HEK293 (cell line): ENCODE measurements around the gene ACSM2A.

ENCODE experiments used
- CTCF ChIA-PET: fragments of 350-600 bp; formaldehyde crosslinking; extraction: SDS; loops from one replicate; lab custom pipeline; 2021; ENCODE audit warnings: antibody characterized with exemption; lab: Yijun Ruan, JAX
- POLR2A ChIA-PET: fragments of 300-600 bp; formaldehyde crosslinking; extraction: SDS; loops from one replicate; lab custom pipeline; 2020; ENCODE audit warnings: antibody characterized with exemption, inconsistent platforms; lab: Yijun Ruan, JAX
- H3K27ac ChIP-seq: fragments of 200-500 bp; sonication (Bioruptor generic); 2 replicates; pipeline ENCODE4 v1.5.1; 2014; ENCODE audit warnings: low read depth, low read length, control low read depth, inconsistent platforms; ENCODE audit errors: extremely low read depth
- H3K36me3 ChIP-seq, 2 experiments: fragments of 200-500 bp in 1 of 2; sonication (Bioruptor generic) in 1 of 2; 1 replicate in 1 of 2; 2 replicates in 1 of 2; pipeline ENCODE4 v1.5.1; 2014 to 2017; ENCODE audit warnings: inconsistent platforms in 2 of 2, low read length in 2 of 2; ENCODE audit not compliant: control insufficient read depth in 2 of 2, insufficient read depth in 1 of 2
- H3K4me1 ChIP-seq: fragments of 200-500 bp; sonication (Bioruptor generic); 2 replicates; pipeline ENCODE4 v1.5.1; 2014; ENCODE audit warnings: mild to moderate bottlenecking, low read length, inconsistent platforms; ENCODE audit not compliant: control insufficient read depth, insufficient read depth
- H3K4me3 ChIP-seq: 2 replicates; pipeline ENCODE4 v1.5.1; 2011; ENCODE audit warnings: low read depth, mild to moderate bottlenecking, control low read depth, low read length, moderate library complexity
- H3K9me3 ChIP-seq: fragments of 200-500 bp; sonication (Bioruptor generic); 2 replicates; pipeline ENCODE4 v1.5.1; 2014; ENCODE audit warnings: low read depth, low read length, inconsistent platforms; ENCODE audit not compliant: control insufficient read depth, insufficient read depth
- BCL6B ChIP-seq: fragments of 450-650 bp; formaldehyde crosslinking; IDR thresholded peaks from 2 replicates; pipeline ENCODE4 v1.5.1; 2017; ENCODE audit warnings: missing biosample characterization, missing genetic modification characterization
- KLF8 ChIP-seq: fragments of 450-650 bp; formaldehyde crosslinking; IDR thresholded peaks from 2 replicates; pipeline ENCODE4 v1.5.1; 2016; ENCODE audit warnings: missing biosample characterization, missing genetic modification characterization
- RBAK ChIP-seq: fragments of 450-650 bp; formaldehyde crosslinking; IDR thresholded peaks from 2 replicates; pipeline ENCODE4 v1.5.1; 2016; ENCODE audit warnings: missing biosample characterization, missing genetic modification characterization
- SCRT2 ChIP-seq: fragments of 450-650 bp; formaldehyde crosslinking; IDR thresholded peaks from 2 replicates; pipeline ENCODE4 v1.5.1; 2016; ENCODE audit warnings: missing biosample characterization, missing genetic modification characterization
- SP3 ChIP-seq: fragments of 450-650 bp; formaldehyde crosslinking; IDR thresholded peaks from 2 replicates; pipeline ENCODE4 v1.5.1; 2016; ENCODE audit warnings: missing biosample characterization, missing genetic modification characterization
- TSHZ1 ChIP-seq: fragments of 450-650 bp; formaldehyde crosslinking; IDR thresholded peaks from 2 replicates; pipeline ENCODE4 v1.5.1; 2016; ENCODE audit warnings: missing biosample characterization, missing genetic modification characterization, borderline replicate concordance
- ZBTB17 ChIP-seq: fragments of 450-650 bp; formaldehyde crosslinking; IDR thresholded peaks from 2 replicates; pipeline ENCODE4 v1.5.1; 2016; ENCODE audit warnings: missing biosample characterization, missing genetic modification characterization
- ZBTB48 ChIP-seq: fragments of 450-650 bp; formaldehyde crosslinking; IDR thresholded peaks from 2 replicates; pipeline ENCODE4 v1.5.1; 2016; ENCODE audit warnings: missing biosample characterization, missing genetic modification characterization
- ZFP41 ChIP-seq: fragments of 450-650 bp; formaldehyde crosslinking; IDR thresholded peaks from 2 replicates; pipeline ENCODE4 v1.5.1; 2016; ENCODE audit warnings: missing biosample characterization, missing genetic modification characterization, borderline replicate concordance
- ZNF140 ChIP-seq: fragments of 450-650 bp; formaldehyde crosslinking; IDR thresholded peaks from 2 replicates; pipeline ENCODE4 v1.5.1; 2016; ENCODE audit warnings: missing biosample characterization, missing genetic modification characterization
- ZNF174 ChIP-seq: fragments of 450-650 bp; formaldehyde crosslinking; IDR thresholded peaks from 2 replicates; pipeline ENCODE4 v1.5.0; 2017; ENCODE audit warnings: missing biosample characterization, mild to moderate bottlenecking, missing genetic modification characterization
- ZNF2 ChIP-seq: fragments of 450-650 bp; formaldehyde crosslinking; IDR thresholded peaks from 2 replicates; pipeline ENCODE4 v1.5.1; 2016; ENCODE audit warnings: missing biosample characterization, missing genetic modification characterization
- ZNF23 ChIP-seq: fragments of 450-650 bp; formaldehyde crosslinking; IDR thresholded peaks from 2 replicates; pipeline ENCODE4 v1.5.1; 2016; ENCODE audit warnings: missing biosample characterization, missing genetic modification characterization, borderline replicate concordance
- ZNF266 ChIP-seq: fragments of 450-650 bp; formaldehyde crosslinking; IDR thresholded peaks from 2 replicates; pipeline ENCODE4 v1.5.1; 2016; ENCODE audit warnings: missing biosample characterization, missing genetic modification characterization, low read depth
- ZNF426 ChIP-seq: fragments of 450-650 bp; formaldehyde crosslinking; IDR thresholded peaks from 2 replicates; pipeline ENCODE4 v1.5.1; 2017; ENCODE audit warnings: missing biosample characterization, missing genetic modification characterization, mild to moderate bottlenecking, inconsistent platforms, moderate library complexity
- ZNF433 ChIP-seq: fragments of 450-650 bp; formaldehyde crosslinking; IDR thresholded peaks from 2 replicates; pipeline ENCODE4 v1.5.1; 2016; ENCODE audit warnings: missing biosample characterization, missing genetic modification characterization, low read depth
- ZNF510 ChIP-seq: fragments of 450-650 bp; formaldehyde crosslinking; IDR thresholded peaks from 2 replicates; pipeline ENCODE4 v1.5.1; 2018; ENCODE audit warnings: mild to moderate bottlenecking, missing genetic modification characterization, missing biosample characterization; ENCODE audit not compliant: insufficient replicate concordance
- ZNF514 ChIP-seq: fragments of 450-650 bp; formaldehyde crosslinking; IDR thresholded peaks from 2 replicates; pipeline ENCODE4 v1.5.1; 2016; ENCODE audit warnings: missing biosample characterization, missing genetic modification characterization
- ZNF555 ChIP-seq: fragments of 450-650 bp; formaldehyde crosslinking; conservative IDR thresholded peaks from 2 replicates; pipeline ENCODE4 v1.5.1; 2017; ENCODE audit warnings: missing biosample characterization, mild to moderate bottlenecking, missing genetic modification characterization, inconsistent platforms
- ZNF596 ChIP-seq: fragments of 450-650 bp; IDR thresholded peaks from 2 replicates; pipeline ENCODE4 v1.5.0; 2018; ENCODE audit warnings: missing biosample characterization, mild to moderate bottlenecking, missing genetic modification characterization, moderate library complexity
- ZNF621 ChIP-seq: fragments of 450-650 bp; formaldehyde crosslinking; IDR thresholded peaks from 2 replicates; pipeline ENCODE4 v1.5.1; 2017; ENCODE audit warnings: missing biosample characterization, missing genetic modification characterization
- ZNF626 ChIP-seq: fragments of 450-650 bp; sonication (Bioruptor Pico); formaldehyde crosslinking; IDR thresholded peaks from 2 replicates; pipeline ENCODE4 v1.5.1; 2018; ENCODE audit warnings: missing biosample characterization, missing genetic modification characterization, inconsistent platforms
- ZNF639 ChIP-seq: fragments of 450-650 bp; formaldehyde crosslinking; IDR thresholded peaks from 2 replicates; pipeline ENCODE4 v1.5.1; 2016; ENCODE audit warnings: missing biosample characterization, missing genetic modification characterization
- ZNF658 ChIP-seq: fragments of 450-650 bp; formaldehyde crosslinking; IDR thresholded peaks from 2 replicates; pipeline ENCODE4; 2016; ENCODE audit warnings: missing biosample characterization, missing genetic modification characterization
- ZNF76 ChIP-seq: fragments of 450-650 bp; formaldehyde crosslinking; IDR thresholded peaks from 2 replicates; pipeline ENCODE4; 2016; ENCODE audit warnings: low read depth, missing biosample characterization, missing genetic modification characterization, borderline replicate concordance
- ZNF768 ChIP-seq: fragments of 450-650 bp; formaldehyde crosslinking; IDR thresholded peaks from 2 replicates; pipeline ENCODE4 v1.5.1; 2018; ENCODE audit warnings: missing biosample characterization, mild to moderate bottlenecking, missing genetic modification characterization
- ZNF777 ChIP-seq: fragments of 450-650 bp; formaldehyde crosslinking; IDR thresholded peaks from 2 replicates; pipeline ENCODE4 v1.5.1; 2017; ENCODE audit warnings: missing biosample characterization, missing genetic modification characterization, borderline replicate concordance
- ZSCAN18 ChIP-seq: fragments of 450-650 bp; formaldehyde crosslinking; IDR thresholded peaks from 2 replicates; pipeline ENCODE4 v1.5.1; 2016; ENCODE audit warnings: missing biosample characterization, missing genetic modification characterization
- TF ChIP-seq, protein P1 (sequence below): fragments of 450-650 bp; formaldehyde crosslinking; IDR thresholded peaks from 2 replicates; pipeline ENCODE4 v1.5.1; 2016; ENCODE audit warnings: missing biosample characterization, missing genetic modification characterization

Gene ACSM2A

DNA sequence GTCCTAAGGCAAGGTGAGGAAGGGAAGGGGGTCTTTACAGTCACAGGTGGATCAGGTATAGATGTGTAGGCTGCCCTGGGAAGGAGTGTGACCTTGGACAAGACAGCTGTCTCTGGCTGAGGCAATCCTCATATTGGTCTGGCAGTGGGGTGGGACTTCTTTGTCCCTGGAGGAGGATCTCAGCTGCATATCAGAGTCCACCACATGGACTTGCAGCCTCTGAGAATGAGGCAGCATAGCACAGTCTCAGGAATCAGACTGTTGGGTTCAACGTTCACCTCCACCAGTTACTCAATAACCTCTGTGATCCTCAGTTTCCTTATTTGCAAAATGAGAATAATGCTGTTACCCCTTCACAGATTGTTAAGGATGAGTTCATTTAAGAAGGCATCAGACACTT, 33.4 kb downstream of the ACSM2A start:
- Histone ChIP-seq H3K27ac (no peak overlapping the region), H3K9me3 (no peaks in the 10 kb centered on the region), H3K4me3 (no peak overlapping the region), H3K4me1 (no peaks in the 10 kb centered on the region), H3K36me3 (no peaks in the 10 kb centered on the region)
- CTCF ChIA-PET: no interaction called here
- no peak for TF ChIP-seq ZNF514
- no peak for TF ChIP-seq ZBTB17
- no peak for TF ChIP-seq ZNF658 (tag by site-specific recombination)
- no peak for TF ChIP-seq ZNF555 (tag by site-specific recombination)
- TF ChIP-seq ZNF426 (tag by site-specific recombination): no peak
- no peak for TF ChIP-seq ZNF140
- TF ChIP-seq ZNF2 (tag by site-specific recombination): no peak
- TF ChIP-seq, protein P1, sequence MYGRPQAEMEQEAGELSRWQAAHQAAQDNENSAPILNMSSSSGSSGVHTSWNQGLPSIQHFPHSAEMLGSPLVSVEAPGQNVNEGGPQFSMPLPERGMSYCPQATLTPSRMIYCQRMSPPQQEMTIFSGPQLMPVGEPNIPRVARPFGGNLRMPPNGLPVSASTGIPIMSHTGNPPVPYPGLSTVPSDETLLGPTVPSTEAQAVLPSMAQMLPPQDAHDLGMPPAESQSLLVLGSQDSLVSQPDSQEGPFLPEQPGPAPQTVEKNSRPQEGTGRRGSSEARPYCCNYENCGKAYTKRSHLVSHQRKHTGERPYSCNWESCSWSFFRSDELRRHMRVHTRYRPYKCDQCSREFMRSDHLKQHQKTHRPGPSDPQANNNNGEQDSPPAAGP (tag by site-specific recombination): no peak
- TF ChIP-seq ZNF621 (tag by site-specific recombination): no peak
- TF ChIP-seq ZNF510: no peak
- TF ChIP-seq ZSCAN18 (tag by site-specific recombination): no peak
- no peak for TF ChIP-seq ZNF596 (tag by site-specific recombination)
- POLR2A ChIA-PET: no interaction called here

DNA sequence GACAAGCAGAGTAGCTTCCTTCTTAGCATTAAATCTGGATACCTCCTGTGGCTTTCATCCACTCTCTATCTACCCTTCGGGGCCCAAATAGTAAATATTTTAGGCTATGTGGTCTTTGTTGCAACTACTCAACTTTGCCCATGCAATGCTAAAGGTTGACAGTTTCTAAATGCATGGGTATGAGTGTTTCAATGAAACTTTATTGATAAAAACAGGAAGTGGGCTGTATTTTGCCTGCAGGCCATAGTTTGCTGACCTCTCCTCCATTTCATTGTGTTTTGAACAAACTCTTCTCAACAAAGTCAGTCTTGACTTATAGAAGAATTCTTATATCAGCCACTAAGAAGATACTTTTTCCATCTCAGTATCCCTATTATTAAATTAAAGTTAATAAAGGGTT, 34.1 kb downstream of the ACSM2A start:
- ChIA-PET POLR2A (no interaction called here), CTCF (no interaction called here)
- Histone ChIP-seq H3K4me1 (no peaks in the 10 kb centered on the region), H3K4me3 (no peak overlapping the region), H3K27ac (no peak overlapping the region), H3K9me3 (no peaks in the 10 kb centered on the region), H3K36me3 (no peaks in the 10 kb centered on the region)
- no peak for TF ChIP-seq ZNF76 (tag by site-specific recombination)
- no peak for TF ChIP-seq RBAK (tag by site-specific recombination)
- TF ChIP-seq ZNF768: no peak
- no peak for TF ChIP-seq ZNF433 (tag by site-specific recombination)
- TF ChIP-seq BCL6B (tag by site-specific recombination): no peak
- TF ChIP-seq ZNF626 (tag by site-specific recombination): no peak
- no peak for TF ChIP-seq ZNF174
- no peak for TF ChIP-seq ZBTB48
- TF ChIP-seq ZNF23 (tag by site-specific recombination): no peak
- no peak for TF ChIP-seq ZNF639
- TF ChIP-seq ZNF777 (tag by site-specific recombination): no peak
- no peak for TF ChIP-seq SCRT2
- TF ChIP-seq TSHZ1 (tag by site-specific recombination): no peak
- no peak for TF ChIP-seq SP3 (tag by site-specific recombination)
- TF ChIP-seq ZFP41 (tag by site-specific recombination): no peak
- TF ChIP-seq KLF8 (tag by site-specific recombination): no peak
- no peak for TF ChIP-seq ZNF266 (tag by site-specific recombination)
